PC-3 (cell line): ENCODE results near the gene ADPRHL1. TPM values are rescaled to one million over a fixed set of nuclear protein-coding genes. Genes with fewer than 3 reads are reported as not detected.

Source experiments
- ATAC-seq: fragments of 200-7000 bp; cut with Tn5 transposase; 2 replicates; pipeline ENCODE4 v1.9.1; 2020; ENCODE audit warnings: mild to moderate bottlenecking, moderate library complexity
- BruUV-seq: library from RNA; stranded (reverse); fragments of 400-500 nt; replicated peaks from 2 replicates; lab custom pipeline; 2021; lab: Mats Ljungman, UMichigan
- CTCF ChIA-PET: fragments of 300-600 bp; sonication (Branson Sonifier 250); formaldehyde crosslinking; loops from one replicate; lab custom pipeline; 2022; ENCODE audit warnings: antibody characterized with exemption; lab: Charles Lee
- POLR2A ChIA-PET: fragments of 300-600 bp; sonication (Branson Sonifier 250); formaldehyde crosslinking; loops from one replicate; lab custom pipeline; 2022; ENCODE audit warnings: antibody characterized with exemption; ENCODE audit not compliant: unreplicated experiment; lab: Charles Lee
- DNase-seq: peaks from one replicate; pipeline ENCODE4 v3.0.0-alpha.2; 2015
- H2AFZ ChIP-seq: fragments of 300-600 bp; sonication (generic); 2 replicates; pipeline ENCODE4 v1.6.0; 2016; ENCODE audit warnings: antibody characterized with exemption, low read length
- H3F3A ChIP-seq: fragments of 300-600 bp; sonication (generic); one replicate; pipeline ENCODE4 v1.6.0; 2017; ENCODE audit warnings: antibody characterized with exemption, low read length, control low read depth, mild to moderate bottlenecking; ENCODE audit not compliant: unreplicated experiment
- H3K27ac ChIP-seq: fragments of 300-600 bp; sonication (generic); 2 replicates; pipeline ENCODE4 v1.5.1; 2016; ENCODE audit warnings: mild to moderate bottlenecking, low read length
- H3K27me3 ChIP-seq: fragments of 300-600 bp; sonication (generic); 2 replicates; pipeline ENCODE4 v1.6.1; 2016; ENCODE audit warnings: low read length, mixed read lengths
- H3K36me3 ChIP-seq: fragments of 300-600 bp; sonication (generic); 2 replicates; pipeline ENCODE4 v1.6.1; 2016; ENCODE audit warnings: low read depth, mixed run types, low read length, mixed read lengths
- H3K4me1 ChIP-seq: fragments of 300-600 bp; sonication (generic); 2 replicates; pipeline ENCODE4 v1.5.1; 2016; ENCODE audit warnings: low read length; ENCODE audit not compliant: insufficient read depth
- H3K4me2 ChIP-seq: fragments of 300-600 bp; sonication (generic); 2 replicates; pipeline ENCODE4 v1.6.0; 2016; ENCODE audit warnings: low read length
- H3K4me3 ChIP-seq: fragments of 300-600 bp; sonication (generic); 2 replicates; pipeline ENCODE4 v1.5.1; 2016; ENCODE audit warnings: mild to moderate bottlenecking, low read length, mixed read lengths
- H3K79me2 ChIP-seq: fragments of 300-600 bp; sonication (generic); 2 replicates; pipeline ENCODE4 v1.6.1; 2017; ENCODE audit warnings: low read length, mixed read lengths
- H3K9ac ChIP-seq: fragments of 300-600 bp; sonication (generic); 2 replicates; pipeline ENCODE4 v1.6.0; 2016; ENCODE audit warnings: mild to moderate bottlenecking, low read length
- H3K9me2 ChIP-seq: fragments of 300-600 bp; sonication (generic); replicated peaks from 2 replicates; pipeline ENCODE4 v1.6.1; 2016; ENCODE audit warnings: mixed run types, low read length, mixed read lengths
- H3K9me3 ChIP-seq: fragments of 300-600 bp; sonication (generic); 2 replicates; pipeline ENCODE4 v1.6.1; 2016; ENCODE audit warnings: low read length, mixed read lengths
- H4K20me1 ChIP-seq: fragments of 300-600 bp; sonication (generic); 2 replicates; pipeline ENCODE4 v1.6.1; 2016; ENCODE audit warnings: low read length, mixed read lengths
- CTCF ChIP-seq: fragments of 300-600 bp; sonication (generic); conservative IDR thresholded peaks from 2 replicates; pipeline ENCODE4 v1.5.1; 2017; ENCODE audit warnings: antibody characterized with exemption, low read depth, mild to moderate bottlenecking, low read length
- EZH2 ChIP-seq: fragments of 300-600 bp; sonication (generic); IDR thresholded peaks from one replicate; pipeline ENCODE4 v1.6.1; 2017; ENCODE audit warnings: antibody characterized with exemption, mild to moderate bottlenecking, low read length; ENCODE audit not compliant: unreplicated experiment
- EZH2phosphoT487 ChIP-seq: fragments of 300-600 bp; sonication (generic); IDR thresholded peaks from 2 replicates; pipeline ENCODE4 v1.6.1; 2018; ENCODE audit warnings: mild to moderate bottlenecking, antibody characterized with exemption, low read length, borderline replicate concordance
- intact Hi-C: fragments of 100-400 bp; cut with micrococcal nuclease; formaldehyde crosslinking; loops from 2 replicates; pipeline ENCODE4 v1.9.0; 2023
- total RNA-seq: library from RNA; depleted of rRNA; stranded (reverse); fragments of >200 nt; gene quantifications from 2 replicates; pipeline ENCODE4 v1.2.3, GENCODE V29; 2014

The ADPRHL1 gene
- total RNA-seq, 1 experiment from 2014 or later = 10.3 TPM

- Histone ChIP-seq H3K9me2 (no peaks in the 10 kb centered on the region), H3K4me1 (peaks cover 38% of the 10 kb centered on the region), H3K9me3 (no peaks in the 10 kb centered on the region), H3K79me2 (peaks cover 83% of the 10 kb centered on the region), H4K20me1 (peaks cover 13% of the 10 kb centered on the region; the same call in 1 of the 2 replicates), H3K27me3 (no peaks in the 10 kb centered on the region), H3K36me3 (no peaks in the 10 kb centered on the region), H3K4me3 (peak overlapping the region; percentile 92), H3F3A (peaks cover 7% of the 10 kb centered on the region), H2AFZ (peak overlapping the region; percentile 71), H3K9ac (peak overlapping the region; percentile 93), H3K4me2 (peak overlapping the region; percentile 88), H3K27ac (no peak overlapping the region; the same call in 1 of the 2 replicates)
- CTCF ChIA-PET = no interaction called here
- POLR2A ChIA-PET = no interaction called here
- DNase-seq (peak; percentile 3), ATAC-seq (no peak)
- BruUV-seq = no TSS peak
- intact Hi-C loops = no loop called here
- TF ChIP-seq EZH2 (no peak), CTCF (0 out of 2 replicates have a peak, but pooled peaks have one; percentile 10)
Measured at GRCh38 chr13:113489171-113489548, 35.9 kb upstream of the ADPRHL1 start.

- Histone ChIP-seq H2AFZ (no peak overlapping the region), H3K4me3 (peak overlapping the region; percentile 92; the same call in 1 of the 2 replicates), H3K9me3 (no peaks in the 10 kb centered on the region), H3K4me1 (peaks cover 31% of the 10 kb centered on the region), H3F3A (no peaks in the 10 kb centered on the region), H3K9ac (no peak overlapping the region), H3K36me3 (no peaks in the 10 kb centered on the region), H3K27ac (no peak overlapping the region), H3K27me3 (no peaks in the 10 kb centered on the region), H3K4me2 (peak overlapping the region; percentile 88), H3K9me2 (no peaks in the 10 kb centered on the region), H4K20me1 (peaks cover 13% of the 10 kb centered on the region; the same call in 1 of the 2 replicates), H3K79me2 (peaks cover 87% of the 10 kb centered on the region)
- ATAC-seq (no peak), DNase-seq (no peak)
- TF ChIP-seq CTCF (no peak), EZH2 (no peak), EZH2phosphoT487 (no peak)
- BruUV-seq = no TSS peak
- intact Hi-C loops = no loop called here
- POLR2A ChIA-PET = no interaction called here
- CTCF ChIA-PET = interaction anchor here (0.6 kb wide), 1 partner anchor 297 kb away, joined by 5 read pairs; no protein-coding TSS in a partner anchor
Measured at GRCh38 chr13:113488283-113488682, 35.0 kb upstream of the ADPRHL1 start.

GRCh38 chr13:113486698-113487097 is 33.4 kb upstream of the ADPRHL1 start:
- TF ChIP-seq EZH2phosphoT487 = no peak
- TF ChIP-seq EZH2 = no peak
- no peak for TF ChIP-seq CTCF
- no peaks in the 10 kb centered on the region for H3K36me3 ChIP-seq
- ATAC-seq = no peak
- no peaks in the 10 kb centered on the region for H3K9me2 ChIP-seq
- intact Hi-C loops = no loop called here
- DNase-seq = no peak
- CTCF ChIA-PET = no interaction called here
- H2AFZ ChIP-seq = no peak overlapping the region
- H3K9me3 ChIP-seq = no peaks in the 10 kb centered on the region
- POLR2A ChIA-PET = interaction anchor here (0.7 kb wide), 1 partner anchor 155 kb away, joined by 3 read pairs; no protein-coding TSS in a partner anchor
- peaks cover 17% of the 10 kb centered on the region for H3K4me1 ChIP-seq
- H4K20me1 ChIP-seq = peaks cover 13% of the 10 kb centered on the region; the same call in 1 of the 2 replicates
- H3K4me3 ChIP-seq = no peak overlapping the region
- H3K9ac ChIP-seq = no peak overlapping the region
- BruUV-seq = no TSS peak
- no peak overlapping the region for H3K27ac ChIP-seq
- H3K4me2 ChIP-seq = no peak overlapping the region
- no peaks in the 10 kb centered on the region for H3F3A ChIP-seq
- no peaks in the 10 kb centered on the region for H3K27me3 ChIP-seq
- peaks cover 89% of the 10 kb centered on the region for H3K79me2 ChIP-seq
